ENCODE measurements around the gene NBPF26. TPM values are rescaled to one million over a fixed set of nuclear protein-coding genes. Genes with fewer than 3 reads are reported as not detected.
"Not testable (repeated sequence)": the region's sequence is repeated elsewhere in the genome, so short reads cannot be mapped to it uniquely, and the experiment has no call there.

NBPF26 gene
- 6.4 TPM for total RNA-seq

DNA sequence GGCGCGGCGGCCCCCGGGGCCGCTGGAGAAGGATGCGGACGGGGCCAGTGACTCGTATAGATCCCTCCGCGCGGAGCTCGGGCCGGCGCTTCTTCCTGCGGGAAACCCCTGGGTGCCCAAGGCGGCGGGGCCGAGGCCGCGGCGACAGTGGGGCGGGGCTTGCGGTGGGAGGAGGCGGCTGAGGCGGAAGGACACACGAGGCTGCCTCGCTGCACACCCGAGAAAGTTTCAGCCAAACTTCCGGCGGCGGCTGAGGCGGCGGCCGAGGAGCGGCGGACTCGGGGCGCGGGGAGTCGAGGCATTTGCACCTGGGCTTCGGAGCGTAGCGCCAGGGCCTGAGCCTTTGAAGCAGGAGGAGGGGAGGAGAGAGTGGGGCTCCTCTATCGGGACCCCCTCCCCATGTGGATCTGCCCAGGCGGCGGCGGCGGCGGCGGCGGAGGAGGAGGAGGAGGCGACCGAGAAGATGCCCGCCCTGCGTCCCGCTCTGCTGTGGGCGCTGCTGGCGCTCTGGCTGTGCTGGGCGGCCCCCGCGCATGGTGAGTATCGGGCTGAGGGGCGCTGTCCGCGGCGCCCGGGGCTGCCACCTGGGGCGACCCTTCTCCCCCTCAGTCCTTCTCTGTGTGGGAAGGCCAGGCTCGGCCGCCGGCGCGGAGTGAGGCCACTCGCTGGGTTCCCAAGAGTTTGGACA is at the start of gene NBPF26:
NBPF26 (plus strand) TSS at position 231 of the 688 bp plus-strand sequence.
- Histone ChIP-seq H3K27ac (peak within 1 kb of the TSS in 1 of 2 donors; percentile 94), H3K4me3 (peak within 1 kb of the TSS in 1 of 2 donors; percentile 89)
- H3K9me3 ChIP-seq; H3K27me3 ChIP-seq; H3K4me1 ChIP-seq; H3K36me3 ChIP-seq; intact Hi-C loops (cut with DNase I): not testable (repeated sequence)
- DNase-seq (ENCODE audit: low spot score in 2 of 2): peak in 1 of 2 donors; percentile 43

DNA sequence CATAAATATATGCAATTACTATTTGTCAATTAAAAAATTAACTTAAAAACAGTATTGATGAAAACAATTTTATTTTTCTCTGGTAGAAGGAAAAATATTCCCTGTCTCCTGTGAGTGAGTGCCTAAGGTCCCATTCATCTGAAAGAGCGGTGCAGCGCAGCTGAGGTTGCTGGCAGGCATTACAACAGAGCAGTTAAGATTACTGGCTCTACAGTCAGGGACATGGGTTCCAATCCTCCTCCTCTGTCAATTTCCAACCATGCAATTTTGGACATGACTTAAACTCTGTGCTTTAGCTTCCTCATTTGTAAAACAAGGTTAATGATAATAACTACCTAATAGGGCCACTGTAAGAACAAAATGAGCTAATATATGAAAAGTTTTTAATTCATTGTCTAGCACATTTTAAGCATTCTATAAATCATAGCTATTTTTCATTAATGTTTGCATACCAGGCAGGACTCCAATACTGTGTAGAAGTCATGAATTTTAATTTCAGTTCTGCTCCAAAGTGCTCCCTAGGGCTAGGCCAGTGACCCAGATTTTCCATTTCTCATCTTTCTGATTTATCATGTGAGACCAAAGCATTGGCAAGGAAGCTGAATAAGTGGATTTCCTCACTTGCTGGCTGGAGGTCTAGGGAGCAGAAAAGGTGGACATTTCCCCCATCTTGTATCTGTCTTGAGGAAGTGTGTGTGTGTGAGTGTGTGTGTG is 43.5 kb upstream of the NBPF26 start:
- intact Hi-C loops (cut with DNase I); H3K27me3 ChIP-seq; DNase-seq (ENCODE audit: low spot score in 2 of 2): not testable (repeated sequence)

GRCh38 chr1:120680938-120681337 is 42.8 kb upstream of the NBPF26 start:
- H3K27me3 ChIP-seq; H3K4me1 ChIP-seq; intact Hi-C loops (cut with DNase I); H3K4me3 ChIP-seq; H3K9me3 ChIP-seq; H3K36me3 ChIP-seq; DNase-seq (ENCODE audit: low spot score in 2 of 2); H3K27ac ChIP-seq: not testable (repeated sequence)

More for the DNA sequence above, 43.5 kb upstream of the NBPF26 start:
- H3K36me3 ChIP-seq, H3K4me3 ChIP-seq, H3K27ac ChIP-seq, H3K9me3 ChIP-seq, H3K4me1 ChIP-seq: not testable (repeated sequence)

- H3K27me3 ChIP-seq; H3K9me3 ChIP-seq; H3K27ac ChIP-seq; H3K36me3 ChIP-seq; intact Hi-C loops (cut with DNase I); H3K4me1 ChIP-seq; DNase-seq (ENCODE audit: low spot score in 2 of 2); H3K4me3 ChIP-seq: not testable (repeated sequence)
Measured at GRCh38 chr1:120684397-120684796, 39.3 kb upstream of the NBPF26 start.

- H3K27me3 ChIP-seq; H3K36me3 ChIP-seq; intact Hi-C loops (cut with DNase I); H3K4me1 ChIP-seq; DNase-seq (ENCODE audit: low spot score in 2 of 2); H3K9me3 ChIP-seq; H3K27ac ChIP-seq; H3K4me3 ChIP-seq: not testable (repeated sequence)
Measured at GRCh38 chr1:120685622-120686021, 38.1 kb upstream of the NBPF26 start.

- H3K4me1 ChIP-seq; H3K36me3 ChIP-seq; H3K27me3 ChIP-seq; DNase-seq (ENCODE audit: low spot score in 2 of 2); H3K4me3 ChIP-seq; H3K9me3 ChIP-seq; intact Hi-C loops (cut with DNase I); H3K27ac ChIP-seq: not testable (repeated sequence)
Measured at GRCh38 chr1:120687250-120687649, 36.5 kb upstream of the NBPF26 start.

- H3K4me3 ChIP-seq: peak overlapping the region in 1 of 2 donors; percentile 58
- DNase-seq (ENCODE audit: low spot score in 2 of 2); intact Hi-C loops (cut with DNase I); H3K27ac ChIP-seq; H3K36me3 ChIP-seq; H3K27me3 ChIP-seq; H3K9me3 ChIP-seq; H3K4me1 ChIP-seq: not testable (repeated sequence)
Measured at GRCh38 chr1:120700807-120701562, 22.8 kb upstream of the NBPF26 start.

DNA sequence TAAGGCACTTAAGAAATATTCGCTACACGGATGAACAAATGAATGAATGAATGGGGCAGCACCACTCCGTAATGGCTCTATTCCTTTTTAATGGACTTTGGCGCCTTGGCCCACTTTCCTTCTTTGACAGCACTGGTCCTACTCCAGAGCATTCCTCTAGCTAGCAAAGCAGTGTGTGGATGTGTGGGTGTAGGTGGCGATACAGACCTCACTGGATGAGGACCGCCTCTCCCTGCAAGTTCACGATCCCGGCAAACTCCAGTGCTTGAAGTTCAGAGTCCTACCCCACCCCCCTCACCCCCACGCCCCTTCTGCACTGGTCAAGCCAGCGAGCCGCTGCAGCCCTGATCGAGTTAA is 409 bp upstream of the NBPF26 start:
- H3K27me3 ChIP-seq; H3K4me1 ChIP-seq; intact Hi-C loops (cut with DNase I); H3K36me3 ChIP-seq; DNase-seq (ENCODE audit: low spot score in 2 of 2); H3K9me3 ChIP-seq; H3K27ac ChIP-seq: not testable (repeated sequence)
- H3K4me3 ChIP-seq: peak overlapping the region in 1 of 2 donors; percentile 89

DNA sequence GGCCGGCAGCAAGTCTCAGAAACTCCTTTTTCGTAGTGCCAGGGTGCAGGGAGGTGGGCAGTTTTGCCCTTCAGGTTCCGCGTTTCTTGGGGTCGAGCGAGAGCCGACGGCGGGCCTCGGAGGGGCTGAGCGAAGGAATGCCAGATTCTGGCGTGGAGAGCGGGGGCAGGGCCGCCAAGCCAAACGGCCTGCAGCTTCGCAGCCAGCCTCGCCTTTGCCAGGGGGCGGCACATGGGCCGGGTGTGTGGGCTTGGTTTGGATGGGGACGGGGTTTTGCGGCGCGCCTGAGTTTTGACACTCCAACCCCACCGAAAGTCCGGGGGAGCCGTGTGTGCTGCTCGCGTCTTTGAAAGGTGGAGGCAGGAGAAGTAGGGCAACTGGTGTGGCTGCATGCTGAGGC is 762 bp downstream of the NBPF26 start:
- DNase-seq (ENCODE audit: low spot score in 2 of 2); H3K36me3 ChIP-seq; H3K9me3 ChIP-seq; H3K4me1 ChIP-seq; H3K27me3 ChIP-seq; intact Hi-C loops (cut with DNase I): not testable (repeated sequence)
- Histone ChIP-seq H3K27ac (peak overlapping the region in 1 of 2 donors; percentile 94), H3K4me3 (peak overlapping the region in 1 of 2 donors; percentile 89)

- H3K4me1 ChIP-seq; H3K27me3 ChIP-seq; H3K36me3 ChIP-seq; intact Hi-C loops (cut with DNase I); DNase-seq (ENCODE audit: low spot score in 2 of 2); H3K9me3 ChIP-seq; H3K4me3 ChIP-seq; H3K27ac ChIP-seq: not testable (repeated sequence)
Measured at GRCh38 chr1:120728811-120729210, 5.1 kb downstream of the NBPF26 start.

DNA sequence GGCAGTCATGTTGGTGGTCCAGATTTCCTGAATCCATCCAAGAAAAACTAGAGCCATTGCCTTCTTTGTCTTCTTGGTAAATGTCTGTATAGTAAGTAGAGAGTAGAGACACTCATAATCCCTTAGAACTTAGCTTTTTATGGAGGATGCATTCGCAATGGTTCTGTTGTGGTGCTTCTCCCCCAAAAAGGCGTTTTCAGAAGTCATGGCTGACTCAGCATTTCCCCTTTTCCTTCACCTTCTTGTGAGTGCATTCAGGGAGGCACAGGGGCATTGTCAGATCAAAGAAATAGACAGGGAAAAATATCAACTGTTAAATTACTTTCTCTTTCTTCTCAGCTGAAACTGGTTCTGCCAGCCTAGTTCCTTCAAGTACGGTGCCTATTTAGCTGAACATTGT is 45.3 kb downstream of the NBPF26 start:
- H3K27me3 ChIP-seq; H3K4me1 ChIP-seq; H3K36me3 ChIP-seq; H3K9me3 ChIP-seq; intact Hi-C loops (cut with DNase I); H3K4me3 ChIP-seq; H3K27ac ChIP-seq: not testable (repeated sequence)
- DNase-seq (ENCODE audit: low spot score in 2 of 2): peak in 1 of 2 donors; percentile 15

All from ascending aorta (tissue), 2 donors.